NCI-H2107 treated with DMSO at 0.1 percent for 48 hours (cell line): ENCODE data around the gene LAMB3.
A peak's percentile ranks its signal among the peaks of the same experiment; 100 is the strongest.

Source experiments
- DNase-seq: peaks from one replicate; lab custom pipeline; 2025; ENCODE audit not compliant: unreplicated experiment; lab: John Stamatoyannopoulos, UW

The LAMB3 gene

GRCh38 chr1:209567698-209568175 is 84.5 kb downstream of the LAMB3 start:
- no peak for DNase-seq

- peak; percentile 93 for DNase-seq
Observed at GRCh38 chr1:209565759-209566678, 86.2 kb downstream of the LAMB3 start.
